Ammon's horn (tissue), 1 donor: ENCODE data around the gene LAPTM5.
"Not testable (repeated sequence)": the region's sequence is repeated elsewhere in the genome, so short reads cannot be mapped to it uniquely, and the experiment has no call there.

Experiments
- DNase-seq: peaks from one replicate; pipeline ENCODE4 v3.0.0-alpha.2; 2016; ENCODE audit warnings: low spot score

LAPTM5 gene

GRCh38 chr1:30693822-30694221 is 63.8 kb downstream of the LAPTM5 start:
- DNase-seq, result no peak

GRCh38 chr1:30693366-30693765 is 64.2 kb downstream of the LAPTM5 start:
- DNase-seq, result no peak

DNA sequence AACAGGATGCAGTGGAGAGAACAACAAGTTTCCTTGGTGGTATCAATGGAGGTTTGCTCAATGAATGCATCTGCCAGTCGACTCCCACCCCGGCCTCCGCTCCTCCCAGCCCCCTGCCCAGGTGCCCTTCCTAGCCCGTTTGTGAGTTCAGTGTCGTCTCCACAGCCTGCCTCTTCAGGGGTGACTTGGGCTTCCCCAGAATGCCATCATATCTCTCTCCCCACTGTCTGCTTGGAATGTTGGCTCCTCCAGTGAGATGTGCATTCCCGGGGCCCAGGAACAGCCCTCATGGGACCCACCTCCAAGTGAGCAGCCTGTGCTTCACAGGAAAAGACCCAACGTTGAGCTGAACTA is 64.6 kb downstream of the LAPTM5 start:
- DNase-seq, result no peak

- DNase-seq, result no peak
Measured at GRCh38 chr1:30692201-30692947, 65.2 kb downstream of the LAPTM5 start.

DNA sequence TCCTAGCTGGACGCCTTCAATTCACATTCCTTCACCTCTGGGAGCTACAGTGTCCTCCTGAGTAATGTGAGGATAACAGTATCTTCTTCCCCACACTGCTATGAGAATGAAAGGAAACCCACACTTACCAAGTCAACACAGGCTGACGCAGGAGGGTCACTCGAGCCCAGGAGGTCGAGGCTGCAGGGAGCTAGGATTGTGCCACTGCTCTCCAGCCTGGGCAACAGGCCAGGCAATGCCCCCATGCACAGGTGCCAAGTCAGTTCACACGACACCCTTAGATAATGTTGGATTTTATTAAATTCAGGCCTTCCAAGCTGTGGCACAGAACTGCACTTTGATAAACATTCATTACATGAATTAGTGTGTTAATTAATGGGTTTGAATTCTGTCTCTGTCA is 66.1 kb downstream of the LAPTM5 start:
- no peak for DNase-seq

- no peak for DNase-seq
Measured at GRCh38 chr1:30689901-30690645, 67.5 kb downstream of the LAPTM5 start.

DNA sequence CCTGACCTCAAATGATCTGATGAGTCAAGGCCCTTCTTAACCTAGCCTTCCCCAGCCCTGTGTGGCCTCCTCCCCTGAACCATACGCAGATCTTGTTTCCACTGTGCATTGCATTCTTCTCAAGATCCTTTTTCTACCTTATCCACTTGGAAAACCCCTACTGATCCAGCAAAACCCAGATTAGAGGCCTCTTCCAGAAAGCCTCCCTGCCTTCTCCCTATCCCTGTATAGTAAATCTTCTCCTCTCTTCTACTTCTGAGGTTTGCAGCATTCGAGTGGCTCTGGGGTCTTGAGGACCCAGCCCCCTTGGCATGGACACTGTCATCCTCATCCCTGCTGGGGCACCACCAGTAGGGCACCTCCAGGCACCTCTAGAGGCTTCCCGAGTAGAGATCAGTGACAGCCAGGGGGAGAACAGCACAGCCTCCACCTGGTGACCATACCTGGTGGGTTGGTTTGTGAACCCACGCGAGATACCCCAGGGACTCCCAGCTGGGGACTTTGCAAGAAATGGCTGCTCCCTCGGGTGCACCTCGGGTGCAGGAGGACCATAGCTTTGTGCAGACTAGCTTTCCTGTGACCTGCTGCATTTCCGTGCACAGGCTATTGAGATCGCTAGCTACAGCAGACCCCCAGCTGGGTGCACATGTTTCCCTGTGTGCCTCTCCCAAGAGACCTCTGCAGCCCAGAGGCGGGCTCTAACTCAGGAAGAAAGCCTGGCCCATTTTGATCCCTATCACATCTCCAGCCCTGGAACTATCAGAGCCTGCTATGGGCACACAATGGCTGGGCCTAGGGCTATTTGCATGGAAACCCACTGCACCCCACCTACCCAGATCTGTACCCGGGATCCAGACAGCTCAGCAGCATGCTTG is 68.4 kb downstream of the LAPTM5 start:
- no peak for DNase-seq

DNA sequence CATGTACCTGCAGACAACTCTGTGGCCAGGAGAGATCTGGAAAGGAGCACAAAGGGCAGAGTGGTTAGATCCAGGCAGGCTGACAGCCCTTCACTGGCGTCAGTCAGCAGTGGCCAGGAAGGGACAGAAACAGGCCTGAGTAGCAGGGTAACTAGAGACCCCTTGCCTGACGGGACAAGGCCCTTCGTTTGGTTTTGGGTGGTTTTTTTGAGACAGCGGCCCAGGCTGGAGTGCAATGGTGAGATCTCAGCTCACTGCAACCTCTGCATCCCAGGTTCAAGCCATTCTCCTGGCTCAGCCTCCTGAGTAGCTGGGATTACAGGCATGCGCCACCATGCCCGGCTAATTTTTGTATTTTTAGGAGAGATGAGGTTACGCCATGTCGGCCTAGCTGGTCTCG is 69.1 kb downstream of the LAPTM5 start:
- not testable (repeated sequence) for DNase-seq

DNA sequence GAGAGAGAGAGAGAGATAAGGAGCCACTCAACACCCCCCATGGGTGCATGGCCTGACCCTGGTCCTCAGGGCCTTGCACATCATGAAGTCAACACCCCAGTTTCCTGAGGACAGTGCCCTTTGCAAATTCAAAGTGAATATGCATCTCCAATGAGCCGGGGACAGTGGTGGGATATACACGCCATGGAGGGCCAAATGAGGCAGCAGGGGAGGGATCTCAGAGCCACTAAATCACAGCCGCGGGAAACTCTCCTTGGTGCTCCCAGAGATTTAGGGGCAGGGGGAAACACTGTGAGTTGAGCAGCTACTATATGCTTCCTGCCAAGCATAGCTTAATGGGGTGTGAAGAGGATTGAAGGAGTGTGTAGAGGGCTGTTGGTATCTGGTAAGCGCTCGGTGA is 69.7 kb downstream of the LAPTM5 start:
- DNase-seq, result no peak

- DNase-seq, result no peak
Measured at GRCh38 chr1:30686236-30686935, 71.2 kb downstream of the LAPTM5 start.

DNA sequence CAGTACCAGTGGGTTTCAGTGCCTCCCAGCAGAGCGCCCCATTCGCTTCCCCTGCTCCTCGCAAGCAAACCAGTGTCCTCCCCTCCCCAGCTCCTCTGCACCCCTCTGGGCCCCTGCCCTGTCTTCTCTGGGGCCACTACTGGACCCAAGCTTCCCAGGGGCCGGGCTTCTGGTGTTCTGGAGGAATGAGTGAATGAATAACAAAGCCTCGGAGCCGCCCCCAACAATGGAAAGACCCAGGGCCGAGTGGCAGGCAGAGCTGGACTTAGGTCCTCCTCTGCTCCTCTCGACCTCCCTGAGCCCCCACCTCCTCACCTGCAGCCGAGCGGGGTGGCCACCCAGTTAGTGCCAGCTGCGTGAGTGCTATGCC is 71.8 kb downstream of the LAPTM5 start:
- no peak for DNase-seq

DNA sequence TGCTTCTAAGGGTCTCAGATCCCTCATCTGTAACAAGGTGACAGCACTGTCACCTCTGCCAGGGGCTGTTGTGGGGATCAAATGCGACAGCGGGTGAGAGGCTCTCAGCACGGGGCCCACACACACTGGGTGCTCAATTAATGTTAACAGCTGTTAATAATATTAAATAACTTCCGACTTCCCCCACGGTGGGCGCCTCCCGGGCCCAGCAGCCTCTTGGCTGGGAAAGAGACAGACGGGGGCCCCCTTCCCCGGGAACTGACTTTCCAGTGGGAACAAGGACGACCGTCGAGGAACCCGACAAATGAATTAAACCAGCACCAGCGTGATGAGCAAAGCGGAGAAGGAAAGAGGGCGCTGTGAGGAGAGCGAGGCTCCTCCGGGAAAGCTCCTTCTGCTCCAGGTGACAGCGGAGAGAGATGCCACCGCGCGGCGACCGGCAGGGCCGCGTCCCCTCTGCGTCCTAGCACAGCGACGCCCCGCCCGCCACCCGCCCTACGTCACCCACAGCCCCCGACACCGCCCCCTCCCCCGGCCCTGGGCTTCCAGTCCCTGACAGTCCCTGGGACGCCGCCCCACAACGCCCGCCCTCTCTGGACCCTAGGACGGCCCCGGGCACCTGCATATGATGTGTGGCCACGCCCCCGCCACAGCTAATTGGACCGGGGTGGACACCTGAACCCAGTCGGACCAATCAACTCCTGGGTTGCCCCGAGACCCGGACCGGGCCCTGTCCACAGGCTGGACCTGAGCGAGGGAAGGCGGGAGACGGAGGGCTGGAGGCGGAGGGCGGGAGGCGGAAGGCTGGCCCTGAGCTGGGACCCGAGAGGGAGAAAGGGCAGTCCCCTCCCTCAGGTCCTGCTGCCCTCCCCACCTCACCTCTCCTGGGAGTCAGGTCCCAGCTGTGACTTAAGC is 72.4 kb downstream of the LAPTM5 start:
- no peak for DNase-seq

GRCh38 chr1:30684259-30684658 is 73.3 kb downstream of the LAPTM5 start:
- DNase-seq, result no peak

- DNase-seq, result no peak
Measured at GRCh38 chr1:30683699-30684098, 73.9 kb downstream of the LAPTM5 start.
